HCT116 (cell line): ENCODE results near the gene TMEM237. TPM values are rescaled to one million over a fixed set of nuclear protein-coding genes. Genes with fewer than 3 reads are reported as not detected.
"Not testable (repeated sequence)": the region's sequence is repeated elsewhere in the genome, so short reads cannot be mapped to it uniquely, and the experiment has no call there.

ENCODE experiments used
- ATAC-seq: fragments of 200-7000 bp; cut with Tn5 transposase; 2 replicates; pipeline ENCODE4 v1.9.1; 2020; ENCODE audit warnings: mild to moderate bottlenecking, moderate library complexity
- BruUV-seq: library from RNA; stranded (reverse); fragments of 400-500 nt; replicated peaks from 2 replicates; lab custom pipeline; 2021; lab: Mats Ljungman, UMichigan
- CTCF ChIA-PET: fragments of 300-600 bp; sonication (Branson Sonifier 250); formaldehyde crosslinking; loops from one replicate; lab custom pipeline; 2021; ENCODE audit warnings: antibody characterized with exemption; lab: Charles Lee
- POLR2A ChIA-PET: fragments of 300-600, 350-600 bp; sonication (Branson Sonifier 250); formaldehyde crosslinking; loops from one replicate; lab custom pipeline; 2021; ENCODE audit warnings: antibody characterized with exemption; lab: Charles Lee
- RAD21 ChIA-PET, 2 experiments: fragments of 300-600 bp; sonication (Branson Sonifier 250); formaldehyde crosslinking; loops; one replicate each; lab custom pipeline; 2023; ENCODE audit warnings: low total read pairs in 2 of 2; ENCODE audit not compliant: uncharacterized antibody in 2 of 2, unreplicated experiment in 2 of 2, low non-redundant PET in 1 of 2; lab: Charles Lee
- DNase-seq: peaks from one replicate; pipeline ENCODE4 v3.0.0-alpha.2; 2010; ENCODE audit warnings: low read depth, low spot score
- H2AFZ ChIP-seq: fragments of 200-600 bp; shearing (Covaris generic), sonication (generic); 2 replicates; pipeline ENCODE4 v1.6.1; 2017; ENCODE audit warnings: low read depth, mixed run types, mixed read lengths, antibody characterized with exemption, low read length; ENCODE audit not compliant: poor library complexity, severe bottlenecking
- H3K27ac ChIP-seq: 2 replicates; pipeline ENCODE4 v1.5.1; 2012; ENCODE audit warnings: low read depth, low read length
- H3K27me3 ChIP-seq: fragments of 200-600 bp; sonication (generic); 2 replicates; pipeline ENCODE4 v1.6.1; 2016; ENCODE audit warnings: mixed run types, low read length, mixed read lengths; ENCODE audit not compliant: insufficient read depth
- H3K36me3 ChIP-seq, 2 experiments: fragments of 200-500 bp in 1 of 2; fragments of 200-600 bp in 1 of 2; sonication (Bioruptor generic) in 1 of 2; sonication (generic) in 1 of 2; 2 replicates each; pipeline versions ENCODE4 v1.5.1 to v1.6.1; 2014 to 2016; ENCODE audit warnings: low read length in 2 of 2, inconsistent platforms in 1 of 2, mixed read lengths in 1 of 2, mixed run types in 1 of 2; ENCODE audit not compliant: insufficient read depth in 2 of 2, control insufficient read depth in 1 of 2
- H3K4me1 ChIP-seq, 2 experiments: fragments of 200-600 bp in 1 of 2; sonication (generic) in 1 of 2; 2 replicates each; pipeline versions ENCODE4 v1.5.1 to v1.6.1; 2012 to 2017; ENCODE audit warnings: low read length in 2 of 2, inconsistent platforms in 1 of 2, mild to moderate bottlenecking in 1 of 2, mixed read lengths in 1 of 2, mixed run types in 1 of 2, moderate library complexity in 1 of 2; ENCODE audit not compliant: insufficient read depth in 2 of 2, control insufficient read depth in 1 of 2
- H3K4me2 ChIP-seq: fragments of 200-600 bp; sonication (generic); 2 replicates; pipeline ENCODE4 v1.6.1; 2017; ENCODE audit warnings: mixed run types, low read length, mixed read lengths
- H3K4me3 ChIP-seq, 2 experiments: fragments of 200-600 bp in 1 of 2; sonication (generic) in 1 of 2; replicated peaks in 1 of 2; 2 replicates each; pipeline ENCODE4 v1.5.1; 2011 to 2016; ENCODE audit warnings: low read length in 2 of 2, control low read depth in 1 of 2, low read depth in 1 of 2, mild to moderate bottlenecking in 1 of 2, mixed read lengths in 1 of 2, mixed run types in 1 of 2
- H3K79me2 ChIP-seq: fragments of 200-600 bp; sonication (generic); 2 replicates; pipeline ENCODE4 v1.6.1; 2017; ENCODE audit warnings: mild to moderate bottlenecking, mixed run types, low read length, moderate library complexity, mixed read lengths; ENCODE audit not compliant: insufficient read depth
- H3K9ac ChIP-seq: fragments of 200-600 bp; sonication (generic); 2 replicates; pipeline ENCODE4 v1.6.1; 2016; ENCODE audit warnings: low read length, mixed read lengths
- H3K9me2 ChIP-seq: fragments of 200-600 bp; sonication (generic), shearing (Covaris generic); 2 replicates; pipeline ENCODE4 v1.6.1; 2017; ENCODE audit warnings: mixed run types, mild to moderate bottlenecking, moderate library complexity; ENCODE audit not compliant: insufficient read depth
- H3K9me3 ChIP-seq, 2 experiments: fragments of 200-500 bp in 1 of 2; fragments of 200-600 bp in 1 of 2; sonication (Bioruptor generic) in 1 of 2; sonication (generic) in 1 of 2; 2 replicates each; pipeline ENCODE4 v1.6.1; 2014 to 2017; ENCODE audit warnings: low read length in 2 of 2, mixed read lengths in 2 of 2, inconsistent platforms in 1 of 2, low read depth in 1 of 2, mild to moderate bottlenecking in 1 of 2, mixed run types in 1 of 2, moderate library complexity in 1 of 2; ENCODE audit not compliant: control insufficient read depth in 1 of 2, insufficient read depth in 1 of 2
- H4K20me1 ChIP-seq: fragments of 200-600 bp; sonication (generic), shearing (Covaris generic); 2 replicates; pipeline ENCODE4 v1.6.1; 2017; ENCODE audit warnings: mixed run types, mild to moderate bottlenecking, moderate library complexity; ENCODE audit not compliant: insufficient read depth
- CEBPB ChIP-seq: IDR thresholded peaks from 2 replicates; pipeline ENCODE4 v1.6.1; 2012; ENCODE audit warnings: low read depth
- FOSL1 ChIP-seq: IDR thresholded peaks from 2 replicates; pipeline ENCODE4 v1.6.1; 2012; ENCODE audit warnings: low read depth
- POLR2AphosphoS5 ChIP-seq: IDR thresholded peaks from 2 replicates; pipeline ENCODE4 v1.6.1; 2011; ENCODE audit warnings: mild to moderate bottlenecking, low read depth, low read length, moderate library complexity
- TCF7L2 ChIP-seq: IDR thresholded peaks from 2 replicates; pipeline ENCODE4 v1.7.0; 2011; ENCODE audit warnings: borderline replicate concordance, inconsistent platforms; ENCODE audit not compliant: insufficient read depth, insufficient read length; ENCODE audit errors: extremely low read depth
- ZFX ChIP-seq: fragments of 450-650 bp; IDR thresholded peaks from 2 replicates; pipeline ENCODE4 v1.6.1; 2017
- intact Hi-C: fragments of 100-400 bp; cut with micrococcal nuclease; formaldehyde crosslinking; loops from 2 replicates; pipeline ENCODE4 v1.10.0; 2022
- total RNA-seq: library from RNA; stranded (reverse); gene quantifications from one replicate; pipeline ENCODE4 v1.2.1, GENCODE V29; 2021; ENCODE audit not compliant: unreplicated experiment

Gene TMEM237
- total RNA-seq, 1 experiment from 2014 or later = 29.4 TPM

DNA sequence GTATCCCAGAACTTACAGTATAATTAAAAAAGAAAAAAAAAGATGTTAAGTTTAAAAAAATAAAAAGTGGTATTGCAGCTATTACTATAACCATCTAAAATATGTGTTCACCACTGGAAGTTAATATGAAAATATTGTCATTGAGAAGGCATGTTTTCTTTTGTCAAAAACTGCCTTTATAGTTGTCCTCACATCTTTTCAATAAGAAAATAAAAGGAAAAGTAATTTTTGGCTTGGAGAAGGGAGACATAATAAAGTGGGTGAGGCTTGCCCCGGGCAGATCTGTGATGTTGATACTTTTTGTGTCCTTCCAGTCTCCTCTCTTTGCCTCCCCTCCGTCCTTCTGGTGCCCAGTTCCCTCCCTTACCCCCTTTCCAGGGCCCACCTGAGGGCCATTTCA lies 30.2 kb upstream of the TMEM237 start:
- TF ChIP-seq ZFX (no peak), FOSL1 (no peak), CEBPB (no peak), POLR2AphosphoS5 (no peak), TCF7L2 (no peak)
- H2AFZ ChIP-seq = no peak overlapping the region
- H3K9me2 ChIP-seq = no peaks in the 10 kb centered on the region
- RAD21 ChIA-PET = no interaction called here
- no peaks in the 10 kb centered on the region for H3K9me3 ChIP-seq
- no peak overlapping the region for H3K9ac ChIP-seq
- BruUV-seq = no TSS peak
- POLR2A ChIA-PET = no interaction called here
- H3K4me1 ChIP-seq = no peaks in the 10 kb centered on the region
- DNase-seq (no peak), ATAC-seq (no peak)
- no peaks in the 10 kb centered on the region for H4K20me1 ChIP-seq
- no peak overlapping the region for H3K27ac ChIP-seq
- no peak overlapping the region for H3K4me2 ChIP-seq
- H3K27me3 ChIP-seq = no peaks in the 10 kb centered on the region
- intact Hi-C loops = no loop called here
- CTCF ChIA-PET = no interaction called here
- H3K36me3 ChIP-seq = no peaks in the 10 kb centered on the region
- no peak overlapping the region for H3K4me3 ChIP-seq
- H3K79me2 ChIP-seq = no peaks in the 10 kb centered on the region

DNA sequence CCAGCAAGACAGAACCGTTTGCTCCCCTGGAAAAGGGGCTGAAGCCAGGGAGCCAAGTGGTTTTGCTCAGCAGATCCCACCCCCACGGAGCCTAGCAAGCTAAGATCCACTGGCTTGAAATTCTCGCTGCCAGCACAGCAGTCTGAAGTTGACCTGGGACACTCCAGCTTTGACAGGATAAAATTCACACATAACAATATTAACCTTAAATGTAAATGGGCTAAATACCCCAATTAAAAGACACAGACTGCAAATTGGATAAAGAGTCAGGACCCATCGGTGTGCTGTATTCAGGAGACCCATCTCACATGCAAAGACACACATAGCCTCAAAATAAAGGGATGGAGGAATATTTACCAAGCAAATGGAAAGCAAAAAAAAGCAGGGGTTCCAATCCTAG lies 27.9 kb upstream of the TMEM237 start:
- BruUV-seq, H3K27me3 ChIP-seq, H3K9me2 ChIP-seq, H3K9me3 ChIP-seq, H3K4me1 ChIP-seq, H3K4me2 ChIP-seq, H3K27ac ChIP-seq, H4K20me1 ChIP-seq, CTCF ChIA-PET, RAD21 ChIA-PET, H2AFZ ChIP-seq, ATAC-seq, H3K79me2 ChIP-seq, H3K4me3 ChIP-seq, H3K36me3 ChIP-seq, POLR2A ChIA-PET, intact Hi-C loops, DNase-seq, H3K9ac ChIP-seq: not testable (repeated sequence)
